Osteocyte (in vitro differentiated cells): ENCODE results near the gene POLRMT. TPM values are rescaled to one million over a fixed set of nuclear protein-coding genes. Genes with fewer than 3 reads are reported as not detected.

Source experiments
- DNase-seq: peaks from one replicate; pipeline ENCODE4 v3.0.0; 2021; ENCODE audit warnings: mixed read lengths; ENCODE audit not compliant: unreplicated experiment; ENCODE audit errors: extremely low spot score
- H3K27ac Mint-ChIP-seq: one replicate; pipeline ENCODE4 v1.8.0; 2021; ENCODE audit warnings: mild to moderate bottlenecking, mixed read lengths; ENCODE audit not compliant: unreplicated experiment
- H3K27me3 Mint-ChIP-seq: one replicate; pipeline ENCODE4 v1.8.0; 2021; ENCODE audit warnings: mixed read lengths; ENCODE audit not compliant: unreplicated experiment
- H3K36me3 Mint-ChIP-seq: one replicate; pipeline ENCODE4 v1.8.0; 2021; ENCODE audit warnings: mixed read lengths; ENCODE audit not compliant: unreplicated experiment
- H3K4me1 Mint-ChIP-seq: one replicate; pipeline ENCODE4 v1.8.0; 2021; ENCODE audit warnings: mixed read lengths; ENCODE audit not compliant: unreplicated experiment
- H3K4me3 Mint-ChIP-seq: one replicate; pipeline ENCODE4 v1.8.0; 2021; ENCODE audit warnings: mild to moderate bottlenecking, moderate library complexity, mixed read lengths; ENCODE audit not compliant: unreplicated experiment
- H3K9me3 Mint-ChIP-seq: one replicate; pipeline ENCODE4 v1.8.0; 2021; ENCODE audit warnings: mixed read lengths; ENCODE audit not compliant: unreplicated experiment
- CTCF ChIP-seq: fragments of 200-600 bp; sonication (generic); IDR thresholded peaks from 2 replicates; pipeline ENCODE4 v1.5.0; 2021; ENCODE audit warnings: antibody characterized with exemption, mild to moderate bottlenecking, moderate library complexity
- total RNA-seq: library from RNA; stranded (reverse); gene quantifications from 2 replicates; pipeline ENCODE4 v1.2.1, GENCODE V29; 2021

Gene POLRMT
- total RNA-seq, 1 donor from 2014 or later: 44.6 TPM

DNA sequence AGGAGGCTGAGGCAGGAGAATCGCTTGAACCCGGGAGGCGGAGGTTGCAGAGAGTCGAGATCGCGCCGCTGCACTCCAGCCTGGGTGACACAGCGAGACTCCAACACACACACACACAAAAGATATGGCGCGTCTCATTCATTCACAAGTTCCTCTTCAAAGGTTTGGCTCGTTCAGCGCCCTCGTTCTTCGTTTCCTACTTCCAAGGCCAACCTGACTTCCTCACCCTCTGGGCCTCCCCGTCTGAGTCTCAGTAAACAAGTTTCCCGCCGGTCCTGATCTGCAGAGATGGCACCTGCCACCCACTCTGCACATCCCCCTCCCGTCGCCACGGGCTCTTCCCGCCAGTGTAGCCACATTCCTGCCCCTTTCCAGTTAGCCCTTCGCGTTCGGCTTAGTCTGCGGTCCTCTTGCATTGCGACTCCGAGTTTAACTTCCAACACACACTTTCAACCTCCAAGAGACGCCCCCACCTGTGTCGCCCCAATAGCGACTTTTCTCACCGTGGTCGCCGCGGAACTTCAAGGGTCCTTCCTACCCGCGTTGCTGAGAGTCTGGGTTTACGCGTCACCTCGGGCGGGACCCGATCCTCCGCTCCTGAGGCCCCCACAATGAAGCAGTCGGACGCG is 62.3 kb downstream of the POLRMT start:
- Mint-ChIP-seq H3K4me1 (peaks cover 37% of the 10 kb centered on the region), H3K9me3 (no peaks in the 10 kb centered on the region), H3K36me3 (no peaks in the 10 kb centered on the region), H3K4me3 (peak overlapping the region; percentile 95), H3K27me3 (no peaks in the 10 kb centered on the region), H3K27ac (peak overlapping the region; percentile 98)
- TF ChIP-seq CTCF: no peak
- DNase-seq: peak; percentile 78

- no peaks in the 10 kb centered on the region for H3K27me3 Mint-ChIP-seq
- H3K27ac Mint-ChIP-seq: no peak overlapping the region
- H3K9me3 Mint-ChIP-seq: no peaks in the 10 kb centered on the region
- peaks cover 32% of the 10 kb centered on the region for H3K4me1 Mint-ChIP-seq
- no peak for DNase-seq
- H3K36me3 Mint-ChIP-seq: no peaks in the 10 kb centered on the region
- no peak for TF ChIP-seq CTCF
- no peak overlapping the region for H3K4me3 Mint-ChIP-seq
Observed at GRCh38 chr19:570251-570686, 63.1 kb downstream of the POLRMT start.

GRCh38 chr19:567296-567900 is 65.9 kb downstream of the POLRMT start:
- no peak for DNase-seq
- H3K4me3 Mint-ChIP-seq: no peak overlapping the region
- no peaks in the 10 kb centered on the region for H3K9me3 Mint-ChIP-seq
- H3K27ac Mint-ChIP-seq: no peak overlapping the region
- no peaks in the 10 kb centered on the region for H3K27me3 Mint-ChIP-seq
- no peaks in the 10 kb centered on the region for H3K36me3 Mint-ChIP-seq
- H3K4me1 Mint-ChIP-seq: peaks cover 13% of the 10 kb centered on the region
- TF ChIP-seq CTCF: no peak

Other genes starting within 250 kb of the POLRMT start
- 0.97 and 1.2 TPM in 2 replicates for gene C2CD4C, start 224.4 kb downstream of the POLRMT start, total RNA-seq
- gene SHC2, start 172.5 kb downstream of the POLRMT start, total RNA-seq: 61.2 and 61.7 TPM in 2 replicates
- 1.1 and 1.3 TPM in 2 replicates for gene MADCAM1, start 137.1 kb downstream of the POLRMT start, total RNA-seq
- gene TPGS1, start 126.0 kb downstream of the POLRMT start, total RNA-seq: 24.3 and 25.4 TPM in 2 replicates
- gene CDC34, start 101.8 kb downstream of the POLRMT start, total RNA-seq: 65.3 and 69.0 TPM in 2 replicates
- gene GZMM, start 89.5 kb downstream of the POLRMT start, total RNA-seq: not detected in 2 replicates
- gene BSG, start 60.9 kb downstream of the POLRMT start, total RNA-seq: 816 and 859 TPM in 2 replicates
- gene HCN2, start 43.7 kb downstream of the POLRMT start, total RNA-seq: 27.2 and 28.3 TPM in 2 replicates
- 0.81 TPM in 1 of 2 replicates, not detected in the other for gene FGF22, start 6.3 kb upstream of the POLRMT start, total RNA-seq
- gene RNF126, start 29.7 kb upstream of the POLRMT start, total RNA-seq: 37.3 and 40.8 TPM in 2 replicates
- 109 and 111 TPM in 2 replicates for gene FSTL3, start 42.9 kb upstream of the POLRMT start, total RNA-seq
- not detected in 2 replicates for gene PRSS57, start 61.9 kb upstream of the POLRMT start, total RNA-seq
- 236 and 251 TPM in 2 replicates for gene PALM, start 75.4 kb upstream of the POLRMT start, total RNA-seq
- gene MISP, start 117.6 kb upstream of the POLRMT start, total RNA-seq: 1.1 and 1.3 TPM in 2 replicates
- 339 and 370 TPM in 2 replicates for gene PTBP1, start 163.9 kb upstream of the POLRMT start, total RNA-seq
- gene PLPPR3, start 188.4 kb upstream of the POLRMT start, total RNA-seq: 18.2 and 19.4 TPM in 2 replicates
- 0.91 and 1.0 TPM in 2 replicates for gene AZU1, start 194.3 kb upstream of the POLRMT start, total RNA-seq
- not detected in 2 replicates for gene PRTN3, start 207.5 kb upstream of the POLRMT start, total RNA-seq
- 1.1 and 1.2 TPM in 2 replicates for gene ELANE, start 218.8 kb upstream of the POLRMT start, total RNA-seq
- gene CFD, start 226.1 kb upstream of the POLRMT start, total RNA-seq: 162 and 179 TPM in 2 replicates